H1 (cell line): ENCODE data around the gene MRPL55. TPM values are rescaled to one million over a fixed set of nuclear protein-coding genes. Genes with fewer than 3 reads are reported as not detected.

Experiments
- CTCF ChIA-PET: fragments of 300-600 bp; sonication (Branson Sonifier 250); formaldehyde crosslinking; loops from one replicate; lab custom pipeline; 2021; ENCODE audit not compliant: partially characterized antibody; lab: Charles Lee
- POLR2A ChIA-PET: fragments of 300-600 bp; sonication (Branson Sonifier 250); formaldehyde crosslinking; loops from one replicate; lab custom pipeline; 2021; ENCODE audit warnings: inconsistent platforms; ENCODE audit not compliant: partially characterized antibody; lab: Charles Lee
- DNase-seq, 2 experiments: peaks; one replicate each; pipeline versions ENCODE4 v3.0.0 to v3.0.0-alpha.2; 2010 to 2022; ENCODE audit warnings: low spot score in 2 of 2, low read depth in 1 of 2, mixed read lengths in 1 of 2
- FAIRE-seq: peaks from 2 replicates; lab custom pipeline; 2011; peaks lifted over from hg19 to GRCh38; lab: Jason Lieb, UNC
- H2AFZ ChIP-seq: 2 replicates; pipeline ENCODE4 v1.8.1; 2012; ENCODE audit warnings: low read length, inconsistent platforms
- H2AK5ac ChIP-seq: 2 replicates; pipeline ENCODE4 v1.6.1; 2013; ENCODE audit warnings: low read depth, low read length
- H2BK120ac ChIP-seq: replicated peaks from 2 replicates; pipeline ENCODE3; 2013; ENCODE audit warnings: low read depth, low read length, inconsistent platforms
- H2BK12ac ChIP-seq: 2 replicates; pipeline ENCODE4 v1.6.1; 2013; ENCODE audit warnings: low read depth, low read length
- H2BK15ac ChIP-seq: 2 replicates; pipeline ENCODE4 v1.6.1; 2013; ENCODE audit warnings: low read length
- H2BK20ac ChIP-seq: 2 replicates; pipeline ENCODE4 v1.6.1; 2013; ENCODE audit warnings: low read length
- H2BK5ac ChIP-seq: 2 replicates; pipeline ENCODE4 v1.6.1; 2013; ENCODE audit warnings: low read depth, low read length
- H3K14ac ChIP-seq: 2 replicates; pipeline ENCODE4 v1.6.1; 2013; ENCODE audit warnings: inconsistent platforms; ENCODE audit not compliant: insufficient read length
- H3K18ac ChIP-seq: 2 replicates; pipeline ENCODE4 v1.6.1; 2013; ENCODE audit warnings: low read length; ENCODE audit errors: extremely low read depth
- H3K23ac ChIP-seq: 2 replicates; pipeline ENCODE4 v1.6.1; 2013; ENCODE audit warnings: inconsistent platforms; ENCODE audit not compliant: insufficient read length
- H3K23me2 ChIP-seq: 2 replicates; pipeline ENCODE4 v1.6.1; 2013; ENCODE audit warnings: low read depth, low read length
- H3K27ac ChIP-seq: 2 replicates; pipeline ENCODE4 v1.6.1; 2011; ENCODE audit warnings: low read depth, low read length, inconsistent platforms
- H3K27me3 ChIP-seq, 4 experiments: replicated peaks in 1 of 4; 1 replicate in 1 of 4; 2 replicates in 3 of 4; pipeline versions ENCODE4 v1.6.1 to v1.8.1; 2011 to 2013; ENCODE audit warnings: low read length in 3 of 4, mild to moderate bottlenecking in 3 of 4, inconsistent platforms in 2 of 4, mixed read lengths in 2 of 4, moderate library complexity in 1 of 4; ENCODE audit not compliant: control insufficient read depth in 3 of 4, insufficient read depth in 3 of 4; ENCODE audit errors: extremely low read depth in 1 of 4
- H3K36me3 ChIP-seq, 4 experiments: 2 replicates each; pipeline versions ENCODE4 v1.6.1 to v1.8.1; 2011 to 2013; ENCODE audit warnings: mild to moderate bottlenecking in 4 of 4, low read length in 3 of 4, moderate library complexity in 2 of 4, control low read depth in 1 of 4, inconsistent platforms in 1 of 4; ENCODE audit not compliant: insufficient read depth in 4 of 4, control insufficient read depth in 2 of 4
- H3K4ac ChIP-seq: replicated peaks from 2 replicates; pipeline ENCODE3; 2013; ENCODE audit warnings: low read length, low read depth, mixed read lengths, inconsistent platforms; ENCODE audit not compliant: insufficient read length
- H3K4me1 ChIP-seq, 4 experiments: replicated peaks in 1 of 4; 1 replicate in 1 of 4; 2 replicates in 3 of 4; pipeline versions ENCODE4 v1.6.1 to v1.8.1; 2011 to 2013; ENCODE audit warnings: low read length in 3 of 4, inconsistent platforms in 2 of 4, mixed read lengths in 1 of 4; ENCODE audit not compliant: insufficient read depth in 4 of 4, control insufficient read depth in 3 of 4
- H3K4me2 ChIP-seq, 2 experiments: 2 replicates each; pipeline versions ENCODE4 v1.6.1 to v1.8.1; 2011 to 2013; ENCODE audit warnings: low read depth in 2 of 2, low read length in 2 of 2, control low read depth in 1 of 2, inconsistent platforms in 1 of 2, mild to moderate bottlenecking in 1 of 2; ENCODE audit not compliant: insufficient read depth in 1 of 2
- H3K4me3 ChIP-seq, 4 experiments: fragments of 200-600, 300-600 bp in 1 of 4; sonication (generic), shearing (Covaris generic), sonication (Bioruptor Twin) in 1 of 4; 2 replicates each; pipeline versions ENCODE4 v1.5.1 to v1.8.1; 2011 to 2016; ENCODE audit warnings: low read length in 4 of 4, low read depth in 3 of 4, control low read depth in 2 of 4, inconsistent platforms in 2 of 4, mild to moderate bottlenecking in 2 of 4, mixed read lengths in 1 of 4, moderate library complexity in 1 of 4; ENCODE audit not compliant: insufficient read depth in 2 of 4; ENCODE audit errors: extremely low read depth in 1 of 4
- H3K56ac ChIP-seq: replicated peaks from 2 replicates; pipeline ENCODE3; 2013; ENCODE audit warnings: low read depth, mild to moderate bottlenecking, mixed read lengths, low read length, inconsistent platforms; ENCODE audit not compliant: insufficient read length
- H3K79me1 ChIP-seq: 2 replicates; pipeline ENCODE4 v1.6.1; 2013; ENCODE audit warnings: low read depth, low read length, control low read depth
- H3K79me2 ChIP-seq, 2 experiments: 2 replicates each; pipeline versions ENCODE4 v1.6.1 to v1.8.1; 2012 to 2013; ENCODE audit warnings: low read length in 2 of 2, mild to moderate bottlenecking in 2 of 2, inconsistent platforms in 1 of 2; ENCODE audit not compliant: insufficient read depth in 2 of 2, control insufficient read depth in 1 of 2
- H3K9ac ChIP-seq, 4 experiments: replicated peaks in 1 of 4; 1 replicate in 1 of 4; 2 replicates in 3 of 4; pipeline versions ENCODE4 v1.6.1 to v1.8.1; 2011 to 2013; ENCODE audit warnings: low read depth in 3 of 4, low read length in 3 of 4, control low read depth in 2 of 4, mild to moderate bottlenecking in 2 of 4, moderate library complexity in 2 of 4, inconsistent platforms in 1 of 4; ENCODE audit errors: extremely low read depth in 1 of 4
- H3K9me3 ChIP-seq, 2 experiments: 2 replicates each; pipeline versions ENCODE4 v1.6.1 to v1.8.1; 2012 to 2013; ENCODE audit warnings: mild to moderate bottlenecking in 2 of 2, moderate library complexity in 2 of 2, control low read depth in 1 of 2, inconsistent platforms in 1 of 2, low read depth in 1 of 2, low read length in 1 of 2, mixed read lengths in 1 of 2; ENCODE audit not compliant: insufficient read depth in 2 of 2
- H4K20me1 ChIP-seq, 2 experiments: replicated peaks in 1 of 2; 2 replicates each; pipeline versions ENCODE3 to v1.8.1; 2011 to 2013; ENCODE audit warnings: inconsistent platforms in 2 of 2, low read length in 2 of 2, mild to moderate bottlenecking in 1 of 2; ENCODE audit not compliant: insufficient read depth in 2 of 2, control insufficient read depth in 1 of 2
- H4K5ac ChIP-seq: 2 replicates; pipeline ENCODE4 v1.6.1; 2013; ENCODE audit warnings: low read length, low read depth, mixed read lengths, inconsistent platforms; ENCODE audit not compliant: insufficient read length
- H4K8ac ChIP-seq: 2 replicates; pipeline ENCODE4 v1.8.0; 2013; ENCODE audit warnings: mild to moderate bottlenecking, moderate library complexity, low read length, inconsistent platforms; ENCODE audit not compliant: insufficient read depth; ENCODE audit errors: extremely low read depth
- H4K91ac ChIP-seq: replicated peaks from 2 replicates; pipeline ENCODE3; 2013; ENCODE audit warnings: low read length, mixed read lengths, inconsistent platforms; ENCODE audit not compliant: insufficient read length
- ATF2 ChIP-seq: IDR thresholded peaks from 2 replicates; pipeline ENCODE4 v1.6.1; 2012; ENCODE audit warnings: low read length, inconsistent platforms
- CREB1 ChIP-seq: IDR thresholded peaks from 2 replicates; pipeline ENCODE4 v1.6.1; 2012; ENCODE audit warnings: inconsistent platforms
- CTBP2 ChIP-seq: IDR thresholded peaks from 2 replicates; pipeline ENCODE4 v1.7.0; 2011; ENCODE audit warnings: borderline replicate concordance, mild to moderate bottlenecking, moderate library complexity, mixed read lengths, low read length; ENCODE audit not compliant: insufficient read depth, insufficient read length
- GTF2F1 ChIP-seq: IDR thresholded peaks from 2 replicates; pipeline ENCODE4 v1.6.1; 2012; ENCODE audit warnings: low read depth, low read length, improper control_type of control experiment, borderline replicate concordance
- MAFK ChIP-seq: IDR thresholded peaks from 2 replicates; pipeline ENCODE4 v1.6.1; 2012; ENCODE audit warnings: low read depth, mild to moderate bottlenecking, improper control_type of control experiment, low read length
- NRF1 ChIP-seq: IDR thresholded peaks from 2 replicates; pipeline ENCODE4 v1.6.1; 2011; ENCODE audit warnings: mild to moderate bottlenecking, low read depth, low read length, improper control_type of control experiment
- RAD21 ChIP-seq, 2 experiments: IDR thresholded peaks in 1 of 2; conservative IDR thresholded peaks in 1 of 2; 2 replicates each; pipeline ENCODE4 v1.6.1; 2011; ENCODE audit warnings: low read depth in 2 of 2, low read length in 2 of 2, improper control_type of control experiment in 1 of 2, inconsistent platforms in 1 of 2, mild to moderate bottlenecking in 1 of 2, moderate library complexity in 1 of 2
- SIN3A ChIP-seq, 2 experiments: IDR thresholded peaks in 1 of 2; conservative IDR thresholded peaks in 1 of 2; 2 replicates each; pipeline ENCODE4 v1.6.1; 2011 to 2012; ENCODE audit warnings: low read length in 2 of 2, improper control_type of control experiment in 1 of 2, low read depth in 1 of 2, mild to moderate bottlenecking in 1 of 2
- SIX5 ChIP-seq: IDR thresholded peaks from 2 replicates; pipeline ENCODE4 v1.6.1; 2011; ENCODE audit warnings: mild to moderate bottlenecking, low read depth, low read length
- TAF7 ChIP-seq: optimal IDR thresholded peaks from 2 replicates; pipeline ENCODE3; 2011; ENCODE audit warnings: low read depth, mild to moderate bottlenecking, inconsistent platforms, low read length, moderate library complexity, borderline replicate concordance
- WGBS, 2 experiments: shearing (Covaris generic) in 1 of 2; methylation state at CpG; one replicate each; pipeline versions ENCODE4 v1.1.6 to v1.1.7; 2013 to 2015; ENCODE audit warnings: low lambda C conversion rate in 2 of 2, mixed read lengths in 2 of 2, inconsistent platforms in 1 of 2, low coverage in 1 of 2, missing lambda C conversion rate in 1 of 2; ENCODE audit not compliant: insufficient replicate concordance in 2 of 2, insufficient coverage in 1 of 2, insufficient read length in 1 of 2; ENCODE audit errors: extremely low coverage in 1 of 2, missing lambda C conversion rate in 1 of 2; 5-methylcytosine and 5-hydroxymethylcytosine counted together
- polyA plus RNA-seq, 7 experiments: library from polyadenylated mRNA; depleted of rRNA in 3 of 7; stranded (reverse) in 5 of 7; unstranded in 2 of 7; fragments of >200 nt in 5 of 7; fragments of 200-250 nt in 2 of 7; gene quantifications; 1 replicate in 5 of 7; 2 replicates in 1 of 7; 4 replicates in 1 of 7; pipeline versions ENCODE4 v1.2.1 to v1.2.3, GENCODE V29; 2011 to 2013; ENCODE audit warnings: missing spikeins in 2 of 7, mixed read lengths in 2 of 7
- total RNA-seq: library from RNA; stranded (reverse); fragmentation: NEBNext Ultra II Directional; extraction: Animal tissue kit (Norgen Biotek cat#: 25700); gene quantifications from 2 replicates; pipeline ENCODE4 v1.2.1, GENCODE V29; 2021

Gene MRPL55
- total and polyA plus RNA-seq, 2 of the 8 experiments (the other 6 are each of a cell fraction or from before 2014, with no cell fraction given): 59.0 to 244 TPM

GRCh38 chr1:228148196-228148861 is 39.2 kb upstream of the MRPL55 start:
- Histone ChIP-seq H3K18ac (no peak overlapping the region), H3K56ac (no peak overlapping the region), H4K91ac (no peak overlapping the region), H3K9me3 (no peaks in the 10 kb centered on the region), H2BK15ac (no peak overlapping the region), H3K9ac (no peak overlapping the region; a peak in 1 of 7 replicates), H2BK12ac (no peak overlapping the region), H4K20me1 (peaks cover 2 to 15% of the 10 kb centered on the region in 2 experiments), H4K5ac (no peak overlapping the region), H3K27ac (no peak overlapping the region), H2BK5ac (no peak overlapping the region), H3K14ac (no peak overlapping the region), H2BK120ac (no peak overlapping the region), H4K8ac (peak overlapping the region; percentile 18; the same call in 1 of the 2 replicates), H3K4me3 (no peak overlapping the region), H3K79me1 (peaks cover 4% of the 10 kb centered on the region), H3K4ac (no peak overlapping the region), H3K4me2 (no peak overlapping the region), H2AFZ (no peak overlapping the region), H3K23me2 (no peaks in the 10 kb centered on the region; the same call in 1 of the 2 replicates), H3K36me3 (no peaks in the 10 kb centered on the region), H3K79me2 (peaks cover 0 to 16% of the 10 kb centered on the region in 2 experiments; a peak in 2 of 4 replicates), H3K23ac (no peak overlapping the region), H3K27me3 (no peaks in the 10 kb centered on the region), H2AK5ac (no peak overlapping the region), H3K4me1 (peaks cover 0 to 10% (median 4%) of the 10 kb centered on the region in 4 experiments; a peak in 1 of 7 replicates), H2BK20ac (no peak overlapping the region)
- FAIRE-seq (no peak), DNase-seq (peak in 1 of 2 experiments; percentile 38)
- POLR2A ChIA-PET: interaction anchor here (0.8 to 3.1 kb wide), 7 partner anchors 8 to 65 kb away, joined by 3 to 18 read pairs (median 3); partner anchors contain the start of genes C1orf35 and GUK1
- 93% methylated on average over 15 of the region's 18 CpGs; no CpG with 5 or more reads in 1 of the 2 experiments for WGBS, 2 experiments
- CTCF ChIA-PET: interaction anchor here (1.1 to 2.0 kb wide), 4 partner anchors 14 to 144 kb away, joined by 3 to 7 read pairs (median 4); no protein-coding TSS in a partner anchor
- no peak for TF ChIP-seq NRF1
- TF ChIP-seq CREB1: no peak
- no peak for TF ChIP-seq MAFK
- TF ChIP-seq TAF7: no peak
- no peak for TF ChIP-seq ATF2
- TF ChIP-seq SIX5: no peak
- TF ChIP-seq SIN3A (conservative IDR thresholded peaks at IDR 0.05 in 1 of 2, IDR thresholded peaks at IDR 0.05 in 1 of 2; ENCODE audit: low read depth in 1 of 2, low read length in 2 of 2): no peak
- no peak for TF ChIP-seq CTBP2
- TF ChIP-seq RAD21 (IDR thresholded peaks at IDR 0.05 in 1 of 2, conservative IDR thresholded peaks at IDR 0.05 in 1 of 2; ENCODE audit: low read depth in 2 of 2, low read length in 2 of 2): no peak
- TF ChIP-seq GTF2F1: no peak
